GM18867 (cell line): ENCODE data around the gene LPIN1.
"Not testable (repeated sequence)": the region's sequence is repeated elsewhere in the genome, so short reads cannot be mapped to it uniquely, and the experiment has no call there.

Experiments used
- ATAC-seq: cut with Tn5 transposase; IDR thresholded peaks from one replicate; pipeline ENCODE4 v1.9.1; 2021; ENCODE audit warnings: mild to moderate bottlenecking, moderate library complexity; ENCODE audit not compliant: unreplicated experiment

Gene LPIN1

GRCh38 chr2:11830708-11831301 lies 84.4 kb downstream of the LPIN1 start:
- ATAC-seq, result no peak

GRCh38 chr2:11831415-11831814 lies 85.0 kb downstream of the LPIN1 start:
- no peak for ATAC-seq

- ATAC-seq, result no peak
Measured at GRCh38 chr2:11832531-11832930, 86.1 kb downstream of the LPIN1 start.

- ATAC-seq, result no peak
Measured at GRCh38 chr2:11833601-11834000, 87.2 kb downstream of the LPIN1 start.

GRCh38 chr2:11835403-11835802 lies 89.0 kb downstream of the LPIN1 start:
- ATAC-seq, result no peak

- no peak for ATAC-seq
Measured at GRCh38 chr2:11836647-11837219, 90.3 kb downstream of the LPIN1 start.

GRCh38 chr2:11837875-11838734 lies 91.7 kb downstream of the LPIN1 start:
- ATAC-seq, result no peak

- ATAC-seq, result no peak
Measured at GRCh38 chr2:11839916-11840315, 93.5 kb downstream of the LPIN1 start.

- ATAC-seq, result no peak
Measured at GRCh38 chr2:11842336-11842735, 95.9 kb downstream of the LPIN1 start.

GRCh38 chr2:11844798-11845197 lies 98.4 kb downstream of the LPIN1 start:
- ATAC-seq, result not testable (repeated sequence)

- ATAC-seq, result not testable (repeated sequence)
Measured at GRCh38 chr2:11847935-11848334, 101.5 kb downstream of the LPIN1 start.

GRCh38 chr2:11850082-11850481 lies 103.7 kb downstream of the LPIN1 start:
- no peak for ATAC-seq

GRCh38 chr2:11852526-11853196 lies 106.2 kb downstream of the LPIN1 start:
- no peak for ATAC-seq

GRCh38 chr2:11853197-11853588 lies 106.8 kb downstream of the LPIN1 start:
- no peak for ATAC-seq

GRCh38 chr2:11855064-11855760 lies 108.8 kb downstream of the LPIN1 start:
- no peak for ATAC-seq

- no peak for ATAC-seq
Measured at GRCh38 chr2:11856095-11856494, 109.7 kb downstream of the LPIN1 start.

GRCh38 chr2:11858883-11859282 lies 112.5 kb downstream of the LPIN1 start:
- ATAC-seq, result no peak

GRCh38 chr2:11859975-11860374 lies 113.5 kb downstream of the LPIN1 start:
- not testable (repeated sequence) for ATAC-seq

GRCh38 chr2:11861044-11861443 lies 114.6 kb downstream of the LPIN1 start:
- ATAC-seq, result no peak

- no peak for ATAC-seq
Measured at GRCh38 chr2:11862049-11862448, 115.6 kb downstream of the LPIN1 start.

GRCh38 chr2:11863103-11863502 lies 116.7 kb downstream of the LPIN1 start:
- peak; percentile 58 for ATAC-seq
